ENCODE results near the gene CUX1. TPM values are rescaled to one million over a fixed set of nuclear protein-coding genes. Genes with fewer than 3 reads are reported as not detected.
A peak's percentile ranks its signal among the peaks of the same experiment; 100 is the strongest.
"Not testable (repeated sequence)": the region's sequence is repeated elsewhere in the genome, so short reads cannot be mapped to it uniquely, and the experiment has no call there.

Gene CUX1
- total RNA-seq, 1 donor from 2014 or later, result 48.9 TPM

DNA sequence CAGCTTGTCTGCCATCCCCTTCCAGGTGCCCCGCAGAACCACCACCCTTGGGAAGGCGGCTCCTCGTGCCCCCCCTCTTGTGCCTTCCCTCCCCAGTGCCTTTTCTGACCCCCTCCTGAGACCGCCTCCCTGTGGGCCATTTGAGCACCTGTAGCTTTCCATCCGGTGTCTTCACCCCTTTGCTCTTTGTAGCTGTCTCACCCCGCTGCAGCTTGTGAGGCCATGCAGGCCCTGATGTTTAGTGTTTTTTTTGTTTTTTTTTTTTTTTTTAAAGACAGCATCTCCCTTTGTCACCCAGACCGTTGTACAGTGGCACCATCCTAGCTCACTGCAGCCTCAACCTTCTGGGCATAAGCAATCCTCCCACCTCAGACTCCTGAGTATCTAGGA lies 52.5 kb downstream of the CUX1 start:
- no peak for DNase-seq

DNA sequence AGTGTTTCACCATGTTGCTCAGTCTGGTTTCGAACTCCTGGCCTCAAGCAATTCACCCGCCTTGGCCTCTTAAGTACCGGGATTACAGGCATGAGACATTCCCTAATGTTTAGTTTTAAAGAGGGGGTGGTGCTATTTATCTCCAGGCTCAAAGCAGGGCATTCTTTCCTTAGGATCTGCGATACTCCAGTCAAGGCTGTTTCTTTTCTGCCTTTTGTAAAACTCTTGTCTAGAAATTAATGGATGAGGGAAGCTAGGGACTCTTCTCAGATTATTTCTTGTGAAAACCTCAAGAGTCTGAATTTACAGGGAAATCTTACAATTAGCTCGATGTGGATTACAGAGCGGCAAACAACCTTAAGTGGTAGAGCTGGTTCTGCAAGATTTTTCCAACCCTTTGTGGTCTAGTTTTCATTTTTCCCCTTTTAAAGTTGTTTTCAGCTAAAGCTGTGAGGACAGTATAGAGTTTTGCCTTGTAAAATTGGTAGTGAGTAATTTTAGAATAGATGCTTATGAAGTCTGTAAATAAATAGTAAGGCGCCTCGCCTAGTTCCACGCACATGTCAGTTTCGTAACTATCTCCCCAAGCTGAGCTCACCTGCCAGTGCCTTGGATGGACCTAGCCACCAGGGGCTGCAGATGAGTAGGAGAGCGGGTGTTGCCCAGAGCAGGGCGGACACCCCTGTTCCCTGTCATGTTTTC lies 53.1 kb downstream of the CUX1 start:
- no peak for DNase-seq

GRCh38 chr7:101871351-101871750 lies 53.9 kb downstream of the CUX1 start:
- DNase-seq, result no peak

- DNase-seq, result no peak
Observed at GRCh38 chr7:101874028-101874427, 56.6 kb downstream of the CUX1 start.

DNA sequence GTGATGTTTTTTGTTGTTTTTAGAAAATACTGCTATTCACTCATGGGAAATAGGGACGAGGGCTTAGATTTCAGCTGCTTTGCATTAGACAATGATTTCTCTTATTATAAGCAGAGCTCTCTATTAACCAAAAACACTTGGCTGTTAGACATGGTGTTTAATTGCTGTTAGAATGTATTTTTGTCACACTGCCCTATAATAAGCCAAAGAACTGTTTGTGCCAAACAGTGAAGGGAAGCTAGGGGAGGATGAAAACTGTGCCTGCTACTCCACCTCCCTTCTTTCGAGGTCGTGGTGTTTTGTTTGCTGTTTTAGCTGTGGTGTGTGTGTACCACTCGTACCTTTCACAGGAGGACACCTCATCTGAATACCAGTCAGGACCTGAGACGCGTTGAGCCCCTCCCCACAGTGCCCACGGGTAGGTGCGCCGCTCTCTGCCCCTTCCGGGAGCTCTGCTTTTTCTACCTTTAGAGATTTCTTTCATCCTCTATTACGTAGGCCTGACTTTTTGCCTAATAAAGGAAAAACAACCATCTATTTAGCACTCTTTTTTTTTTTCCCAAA lies 57.9 kb downstream of the CUX1 start:
- peak; percentile 46 for DNase-seq

GRCh38 chr7:101877882-101878591 lies 60.6 kb downstream of the CUX1 start:
- DNase-seq, result no peak

DNA sequence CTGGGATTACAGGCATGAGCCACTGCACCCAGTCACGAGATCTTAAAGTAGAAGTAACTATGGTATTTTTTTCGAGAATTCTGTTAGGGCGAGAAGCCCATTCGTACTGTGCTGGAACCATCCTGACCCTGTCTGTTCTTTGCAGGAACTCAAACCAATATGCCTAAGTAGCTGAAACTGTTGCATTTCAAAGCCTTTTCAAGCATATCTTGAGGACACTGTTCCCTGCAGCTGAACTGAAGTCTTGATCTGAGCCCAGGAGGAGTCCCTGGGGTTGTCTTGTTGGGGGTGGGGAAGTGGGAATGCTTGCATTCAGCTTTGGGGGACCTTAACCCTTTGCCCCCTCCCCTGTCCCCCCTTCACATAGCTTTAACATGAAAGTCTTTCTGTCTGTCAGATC lies 61.5 kb downstream of the CUX1 start:
- no peak for DNase-seq

DNA sequence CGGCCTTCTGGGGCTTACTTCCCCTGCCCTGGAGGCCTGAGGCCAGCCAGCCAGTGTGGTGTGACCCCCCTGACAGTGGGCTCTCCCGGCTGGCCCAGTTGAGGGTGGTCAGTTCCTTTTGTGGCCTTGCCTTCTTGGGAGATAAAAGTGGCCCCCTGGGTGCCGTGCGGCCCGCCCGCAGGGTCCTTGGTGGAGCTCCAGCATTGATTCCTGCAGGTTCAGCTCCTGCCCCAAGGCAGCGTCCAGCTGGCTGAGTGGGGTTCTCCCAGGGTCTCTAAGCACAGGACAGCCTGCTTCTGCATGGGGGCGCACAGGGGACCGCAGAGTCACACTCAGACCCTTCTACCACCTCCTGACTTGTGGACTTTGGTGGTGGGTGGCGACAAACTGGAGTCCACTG lies 62.1 kb downstream of the CUX1 start:
- DNase-seq, result no peak

GRCh38 chr7:101880282-101881054 lies 63.0 kb downstream of the CUX1 start:
- no peak for DNase-seq

GRCh38 chr7:101882005-101882421 lies 64.6 kb downstream of the CUX1 start:
- DNase-seq, result no peak

- peak; percentile 61 for DNase-seq
Observed at GRCh38 chr7:101882595-101883564, 65.5 kb downstream of the CUX1 start.

DNA sequence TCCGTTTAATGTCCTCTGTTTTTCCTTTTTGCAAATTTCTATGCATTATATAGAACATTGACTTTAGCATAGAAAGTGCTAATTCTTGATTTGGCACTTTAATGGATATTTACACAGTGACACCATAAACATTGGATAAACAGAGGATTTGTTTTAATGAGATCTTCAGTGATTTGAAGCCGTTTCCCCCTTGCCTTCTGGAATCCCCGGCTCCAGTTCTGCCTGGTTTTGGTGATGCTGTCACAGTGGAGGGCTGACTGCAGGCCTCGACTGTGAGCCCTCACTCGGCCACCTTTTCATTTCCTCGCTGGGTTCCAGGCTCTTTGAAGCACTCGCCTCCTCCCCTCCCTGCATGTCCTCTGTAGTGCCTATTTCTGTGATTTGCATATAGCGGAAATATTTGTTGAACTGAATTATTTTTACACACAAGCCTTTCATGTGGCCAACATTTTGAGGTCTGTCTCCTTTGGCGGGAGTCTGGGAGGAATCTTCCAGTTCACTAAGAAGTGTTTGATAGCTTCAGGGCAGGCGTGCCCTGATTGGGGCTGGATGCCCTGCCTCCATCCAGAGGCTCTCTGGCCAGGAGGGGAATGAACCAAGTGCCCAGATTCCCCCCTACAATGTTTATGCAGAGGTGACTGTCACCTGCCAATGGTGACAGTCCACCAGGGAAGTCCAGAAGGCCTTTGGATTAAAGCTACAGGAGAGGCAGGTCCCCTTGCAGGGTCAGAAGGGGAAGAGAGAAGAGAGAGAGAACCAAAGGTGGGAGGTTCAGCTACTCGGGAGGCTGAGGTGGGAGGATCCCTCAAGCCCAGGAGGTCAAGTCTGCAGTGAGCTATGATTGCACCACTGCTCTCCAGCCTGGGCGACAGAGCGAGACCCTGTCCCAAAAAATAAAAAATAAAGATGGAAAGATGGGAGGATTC lies 67.5 kb downstream of the CUX1 start:
- no peak for DNase-seq

DNA sequence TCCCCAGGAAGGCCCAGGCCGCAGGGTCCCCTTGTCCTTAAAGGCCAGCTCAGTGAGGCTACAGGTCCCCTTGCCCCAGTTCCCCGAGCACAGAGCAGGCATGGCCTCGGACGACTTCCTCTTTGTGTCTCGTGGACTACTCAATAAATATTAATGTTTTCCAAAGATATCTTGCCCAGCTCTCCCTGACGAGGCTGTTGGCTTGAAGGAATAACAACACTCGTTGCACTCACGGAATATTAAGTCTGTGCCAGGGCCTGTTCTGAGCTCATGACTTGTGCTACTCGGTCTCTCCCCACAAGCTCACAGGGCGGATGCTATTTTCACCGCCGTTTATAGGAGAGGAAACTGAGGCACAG lies 68.2 kb downstream of the CUX1 start:
- no peak for DNase-seq

DNA sequence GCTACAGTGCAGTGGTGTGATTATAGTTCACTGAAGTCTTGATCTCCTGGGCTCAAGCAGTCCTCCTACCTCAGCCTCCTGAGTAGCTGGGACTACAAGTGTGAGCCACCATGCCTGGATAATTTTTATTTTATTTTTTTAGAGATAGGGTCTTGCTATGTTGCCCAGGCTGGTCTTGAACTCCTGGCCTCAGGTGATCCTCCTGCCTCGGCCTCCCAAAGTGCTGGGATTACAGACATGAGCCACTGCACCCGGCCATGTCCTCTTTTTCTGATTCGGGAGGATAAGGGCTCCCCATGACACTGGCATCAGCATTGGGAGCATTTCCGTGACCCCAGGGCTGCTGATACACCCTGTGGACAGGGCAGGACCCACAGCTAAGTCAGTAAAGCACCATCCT lies 69.9 kb downstream of the CUX1 start:
- DNase-seq, result not testable (repeated sequence)

DNA sequence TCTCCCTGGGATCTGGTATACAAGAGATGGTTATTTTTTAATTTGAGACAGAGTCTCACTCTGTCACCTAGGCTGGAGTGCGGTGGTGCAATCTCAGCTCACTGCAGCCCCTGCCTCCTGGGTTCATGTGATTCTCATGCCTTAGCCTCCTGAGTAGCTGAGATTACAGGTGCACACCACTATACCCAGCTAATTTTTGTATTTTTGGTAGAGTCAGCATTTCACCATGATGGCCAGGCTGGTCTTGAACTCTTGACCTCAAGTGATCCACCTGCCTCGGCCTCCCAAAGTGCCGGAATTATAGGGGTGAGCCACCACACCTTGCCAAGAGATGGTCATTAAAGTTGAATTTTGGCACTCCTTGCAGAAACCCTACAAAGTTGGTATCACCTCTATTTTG lies 71.1 kb downstream of the CUX1 start:
- DNase-seq, result not testable (repeated sequence)

DNA sequence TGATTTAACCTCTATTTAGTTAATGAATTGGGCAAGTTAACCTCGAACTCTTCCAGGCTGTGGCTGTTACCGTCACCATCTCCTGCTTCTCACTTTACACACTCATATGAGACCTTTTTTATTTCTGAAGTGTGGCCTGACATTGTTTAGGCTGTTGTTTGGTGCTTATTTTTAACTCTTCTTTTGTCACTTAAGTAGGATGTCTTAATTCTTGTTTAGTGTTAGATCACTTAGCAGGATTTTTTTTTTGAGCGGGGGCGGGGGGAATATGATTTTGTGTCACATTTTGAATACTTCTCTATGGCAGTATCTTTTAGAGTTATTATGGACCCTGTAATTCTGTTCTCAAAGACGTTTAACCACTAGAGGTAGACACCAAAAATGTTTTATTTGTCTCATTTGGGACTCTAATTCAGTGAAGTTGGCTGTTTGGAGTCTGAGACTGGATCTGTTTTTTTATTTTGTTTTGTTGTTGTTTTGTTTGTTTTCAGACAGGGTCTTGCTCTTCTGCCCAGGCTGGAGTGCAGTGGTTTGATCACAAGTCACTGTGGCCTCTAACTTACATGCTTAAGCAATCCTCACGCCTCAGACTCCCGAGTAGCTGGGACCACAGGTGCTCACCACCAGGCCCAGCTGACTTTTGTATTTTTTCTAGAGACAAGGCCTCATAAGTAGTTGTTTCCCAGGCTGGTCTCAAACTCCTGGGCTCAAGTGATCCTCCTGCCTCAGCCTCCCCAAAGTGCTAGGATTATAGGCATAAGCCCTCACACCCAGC lies 73.5 kb downstream of the CUX1 start:
- DNase-seq, result no peak

DNA sequence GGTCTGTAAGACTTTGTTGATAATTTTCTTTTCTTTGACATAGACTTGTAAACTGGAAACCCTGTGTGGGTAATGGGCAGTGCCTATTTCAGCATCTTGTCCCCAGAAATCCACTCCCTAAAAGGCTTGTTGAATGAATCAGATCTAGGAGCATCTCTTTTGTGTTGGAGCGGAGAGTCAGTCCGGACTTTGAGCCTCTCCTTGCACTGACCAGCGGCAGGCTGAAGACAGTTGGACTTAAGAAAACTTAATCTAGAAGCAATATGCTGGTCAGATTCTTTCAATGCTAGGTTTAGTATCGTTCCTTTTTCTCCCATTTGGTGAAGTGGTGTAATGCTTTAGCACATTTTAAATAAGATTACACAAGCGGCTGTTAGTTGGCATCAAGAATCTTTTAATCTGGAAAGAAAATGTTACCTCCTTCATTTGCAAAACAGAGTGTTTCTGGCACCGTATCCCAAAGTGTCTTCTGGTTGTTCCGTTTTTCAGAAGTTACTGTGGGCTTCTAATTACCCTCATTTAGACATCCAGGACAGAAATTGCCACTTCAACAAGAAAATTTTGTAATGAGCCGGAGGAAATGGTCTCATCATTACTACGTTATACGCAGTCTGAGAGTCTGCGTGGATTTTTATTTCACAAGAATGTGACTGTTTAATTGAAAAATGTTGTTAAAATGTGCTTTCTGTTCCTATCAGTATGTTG lies 74.7 kb downstream of the CUX1 start:
- no peak for DNase-seq

GRCh38 chr7:101893341-101894082 lies 76.1 kb downstream of the CUX1 start:
- no peak for DNase-seq

Data from skin of body (tissue), 2 donors.